Measurements from ENCODE around the gene SBK2.

DNA sequence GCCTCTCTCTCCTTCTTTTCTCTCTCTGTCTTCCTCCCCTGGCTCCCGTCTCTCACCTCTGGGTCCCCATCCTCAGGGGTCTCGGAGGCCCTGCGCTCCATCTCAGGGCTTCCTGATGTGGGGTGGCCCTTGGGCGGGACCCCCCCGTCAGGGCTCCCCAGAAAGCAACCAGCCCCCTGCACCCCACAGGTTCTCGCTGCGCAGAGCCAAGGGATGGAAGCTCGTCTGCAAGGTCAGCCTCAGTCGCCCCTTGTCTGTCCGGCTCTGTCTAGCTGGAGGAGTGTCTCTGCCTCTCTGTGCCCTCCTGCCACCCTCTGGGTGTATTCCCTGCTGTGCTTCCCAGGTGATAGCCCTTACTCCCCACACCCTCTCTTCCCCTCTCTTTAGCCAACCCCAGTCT, 8.5 kb upstream of the SBK2 start, which contains the start of gene SBK3:
- TF ChIP-seq, protein P1, sequence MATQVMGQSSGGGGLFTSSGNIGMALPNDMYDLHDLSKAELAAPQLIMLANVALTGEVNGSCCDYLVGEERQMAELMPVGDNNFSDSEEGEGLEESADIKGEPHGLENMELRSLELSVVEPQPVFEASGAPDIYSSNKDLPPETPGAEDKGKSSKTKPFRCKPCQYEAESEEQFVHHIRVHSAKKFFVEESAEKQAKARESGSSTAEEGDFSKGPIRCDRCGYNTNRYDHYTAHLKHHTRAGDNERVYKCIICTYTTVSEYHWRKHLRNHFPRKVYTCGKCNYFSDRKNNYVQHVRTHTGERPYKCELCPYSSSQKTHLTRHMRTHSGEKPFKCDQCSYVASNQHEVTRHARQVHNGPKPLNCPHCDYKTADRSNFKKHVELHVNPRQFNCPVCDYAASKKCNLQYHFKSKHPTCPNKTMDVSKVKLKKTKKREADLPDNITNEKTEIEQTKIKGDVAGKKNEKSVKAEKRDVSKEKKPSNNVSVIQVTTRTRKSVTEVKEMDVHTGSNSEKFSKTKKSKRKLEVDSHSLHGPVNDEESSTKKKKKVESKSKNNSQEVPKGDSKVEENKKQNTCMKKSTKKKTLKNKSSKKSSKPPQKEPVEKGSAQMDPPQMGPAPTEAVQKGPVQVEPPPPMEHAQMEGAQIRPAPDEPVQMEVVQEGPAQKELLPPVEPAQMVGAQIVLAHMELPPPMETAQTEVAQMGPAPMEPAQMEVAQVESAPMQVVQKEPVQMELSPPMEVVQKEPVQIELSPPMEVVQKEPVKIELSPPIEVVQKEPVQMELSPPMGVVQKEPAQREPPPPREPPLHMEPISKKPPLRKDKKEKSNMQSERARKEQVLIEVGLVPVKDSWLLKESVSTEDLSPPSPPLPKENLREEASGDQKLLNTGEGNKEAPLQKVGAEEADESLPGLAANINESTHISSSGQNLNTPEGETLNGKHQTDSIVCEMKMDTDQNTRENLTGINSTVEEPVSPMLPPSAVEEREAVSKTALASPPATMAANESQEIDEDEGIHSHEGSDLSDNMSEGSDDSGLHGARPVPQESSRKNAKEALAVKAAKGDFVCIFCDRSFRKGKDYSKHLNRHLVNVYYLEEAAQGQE (IDR thresholded peaks at IDR 0.05; ENCODE audit: borderline replicate concordance), result no peak
- TF ChIP-seq, protein P2, sequence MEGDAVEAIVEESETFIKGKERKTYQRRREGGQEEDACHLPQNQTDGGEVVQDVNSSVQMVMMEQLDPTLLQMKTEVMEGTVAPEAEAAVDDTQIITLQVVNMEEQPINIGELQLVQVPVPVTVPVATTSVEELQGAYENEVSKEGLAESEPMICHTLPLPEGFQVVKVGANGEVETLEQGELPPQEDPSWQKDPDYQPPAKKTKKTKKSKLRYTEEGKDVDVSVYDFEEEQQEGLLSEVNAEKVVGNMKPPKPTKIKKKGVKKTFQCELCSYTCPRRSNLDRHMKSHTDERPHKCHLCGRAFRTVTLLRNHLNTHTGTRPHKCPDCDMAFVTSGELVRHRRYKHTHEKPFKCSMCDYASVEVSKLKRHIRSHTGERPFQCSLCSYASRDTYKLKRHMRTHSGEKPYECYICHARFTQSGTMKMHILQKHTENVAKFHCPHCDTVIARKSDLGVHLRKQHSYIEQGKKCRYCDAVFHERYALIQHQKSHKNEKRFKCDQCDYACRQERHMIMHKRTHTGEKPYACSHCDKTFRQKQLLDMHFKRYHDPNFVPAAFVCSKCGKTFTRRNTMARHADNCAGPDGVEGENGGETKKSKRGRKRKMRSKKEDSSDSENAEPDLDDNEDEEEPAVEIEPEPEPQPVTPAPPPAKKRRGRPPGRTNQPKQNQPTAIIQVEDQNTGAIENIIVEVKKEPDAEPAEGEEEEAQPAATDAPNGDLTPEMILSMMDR (IDR thresholded peaks at IDR 0.05; ENCODE audit: poor library complexity, severe bottlenecking), result no peak
- TF ChIP-seq TAF1 (IDR thresholded peaks at IDR 0.05; ENCODE audit: low read depth) (no peak), RAD21 (conservative IDR thresholded peaks at IDR 0.05) (no peak)
